ENCODE measurements around the gene ATP2C1. TPM values are rescaled to one million over a fixed set of nuclear protein-coding genes. Genes with fewer than 3 reads are reported as not detected.
"Not testable (repeated sequence)": the region's sequence is repeated elsewhere in the genome, so short reads cannot be mapped to it uniquely, and the experiment has no call there.

The ATP2C1 gene
- total and polyA plus RNA-seq, 12 donors: 27.5 to 78.8 (median 58.4) TPM

GRCh38 chr3:130969621-130970020, 75.7 kb downstream of the ATP2C1 start:
- WGBS, 2 donors: 91 to 97% methylated on average over 2 of the region's 2 CpGs
- peaks cover 0 to 94% (median 21%) of the 10 kb centered on the region in 9 donors for H3K36me3 ChIP-seq
- no peaks in the 10 kb centered on the region for H3K9me3 ChIP-seq
- intact Hi-C loops (cut with DNase I): no loop called here
- no peak for ATAC-seq
- TF ChIP-seq, protein P1, sequence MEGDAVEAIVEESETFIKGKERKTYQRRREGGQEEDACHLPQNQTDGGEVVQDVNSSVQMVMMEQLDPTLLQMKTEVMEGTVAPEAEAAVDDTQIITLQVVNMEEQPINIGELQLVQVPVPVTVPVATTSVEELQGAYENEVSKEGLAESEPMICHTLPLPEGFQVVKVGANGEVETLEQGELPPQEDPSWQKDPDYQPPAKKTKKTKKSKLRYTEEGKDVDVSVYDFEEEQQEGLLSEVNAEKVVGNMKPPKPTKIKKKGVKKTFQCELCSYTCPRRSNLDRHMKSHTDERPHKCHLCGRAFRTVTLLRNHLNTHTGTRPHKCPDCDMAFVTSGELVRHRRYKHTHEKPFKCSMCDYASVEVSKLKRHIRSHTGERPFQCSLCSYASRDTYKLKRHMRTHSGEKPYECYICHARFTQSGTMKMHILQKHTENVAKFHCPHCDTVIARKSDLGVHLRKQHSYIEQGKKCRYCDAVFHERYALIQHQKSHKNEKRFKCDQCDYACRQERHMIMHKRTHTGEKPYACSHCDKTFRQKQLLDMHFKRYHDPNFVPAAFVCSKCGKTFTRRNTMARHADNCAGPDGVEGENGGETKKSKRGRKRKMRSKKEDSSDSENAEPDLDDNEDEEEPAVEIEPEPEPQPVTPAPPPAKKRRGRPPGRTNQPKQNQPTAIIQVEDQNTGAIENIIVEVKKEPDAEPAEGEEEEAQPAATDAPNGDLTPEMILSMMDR (IDR thresholded peaks at IDR 0.05): no peak
- no peak for DNase-seq
- H3K27me3 ChIP-seq: no peaks in the 10 kb centered on the region
- no peak overlapping the region for H3K4me3 ChIP-seq
- H3K27ac ChIP-seq: no peak overlapping the region
- no peaks in the 10 kb centered on the region for H3K4me1 ChIP-seq

GRCh38 chr3:130971208-130971607, 77.3 kb downstream of the ATP2C1 start:
- no peak overlapping the region for H3K27ac ChIP-seq
- no peaks in the 10 kb centered on the region for H3K9me3 ChIP-seq
- DNase-seq: no peak
- TF ChIP-seq, protein P1 (IDR thresholded peaks at IDR 0.05): no peak
- no peaks in the 10 kb centered on the region for H3K27me3 ChIP-seq
- intact Hi-C loops (cut with DNase I): no loop called here
- no peak for ATAC-seq
- H3K4me1 ChIP-seq: no peaks in the 10 kb centered on the region
- no peak overlapping the region for H3K4me3 ChIP-seq
- H3K36me3 ChIP-seq: peaks cover 0 to 94% (median 17%) of the 10 kb centered on the region in 9 donors

DNA sequence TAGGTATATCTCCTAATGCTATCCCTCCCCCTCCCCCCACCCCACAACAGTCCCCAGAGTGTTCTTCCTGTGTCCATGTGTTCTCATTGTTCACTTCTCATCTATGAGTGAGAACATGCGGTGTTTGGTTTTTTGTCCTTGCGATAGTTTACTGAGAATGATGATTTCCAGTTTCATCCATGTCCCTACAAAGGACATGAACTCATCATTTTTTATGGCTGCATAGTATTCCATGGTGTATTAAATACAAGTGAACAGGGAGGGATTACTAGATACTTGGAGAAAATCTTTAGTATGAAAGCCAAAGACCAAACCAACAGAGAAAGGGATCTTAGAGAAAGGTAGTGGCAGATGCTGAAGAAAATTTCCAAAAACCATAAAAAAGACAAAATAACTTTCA, 78.7 kb downstream of the ATP2C1 start:
- peaks cover 0 to 95% (median 7%) of the 10 kb centered on the region in 9 donors for H3K36me3 ChIP-seq
- H3K27ac ChIP-seq; H3K4me3 ChIP-seq; H3K9me3 ChIP-seq; ATAC-seq; H3K27me3 ChIP-seq; H3K4me1 ChIP-seq; intact Hi-C loops (cut with DNase I); DNase-seq: not testable (repeated sequence)
- WGBS, 2 donors: 100% methylated on average over 2 of the region's 2 CpGs

GRCh38 chr3:130973406-130973805, 79.5 kb downstream of the ATP2C1 start:
- Histone ChIP-seq H3K27ac (no peak overlapping the region), H3K4me3 (no peak overlapping the region), H3K36me3 (peaks cover 0 to 90% (median 7%) of the 10 kb centered on the region in 9 donors), H3K9me3 (no peaks in the 10 kb centered on the region), H3K4me1 (peaks cover 0 to 5% (median 0%) of the 10 kb centered on the region in 9 donors), H3K27me3 (no peaks in the 10 kb centered on the region)
- no peak for ATAC-seq
- TF ChIP-seq, protein P1 (IDR thresholded peaks at IDR 0.05): no peak
- no peak for DNase-seq
- 95 to 96% methylated on average over 5 of the region's 5 CpGs for WGBS, 2 donors
- intact Hi-C loops (cut with DNase I): no loop called here

- Histone ChIP-seq H3K9me3 (no peaks in the 10 kb centered on the region), H3K4me1 (peaks cover 0 to 5% (median 0%) of the 10 kb centered on the region in 9 donors), H3K4me3 (no peak overlapping the region), H3K27ac (no peak overlapping the region), H3K27me3 (no peaks in the 10 kb centered on the region), H3K36me3 (peaks cover 0 to 90% (median 7%) of the 10 kb centered on the region in 9 donors)
- intact Hi-C loops (cut with DNase I): no loop called here
- no peak for DNase-seq
- TF ChIP-seq, protein P1 (IDR thresholded peaks at IDR 0.05): no peak
- WGBS, 2 donors: 88 to 95% methylated on average over 2 of the region's 2 CpGs
- ATAC-seq: no peak
Measured at GRCh38 chr3:130974201-130974600, 80.3 kb downstream of the ATP2C1 start.
